ENCODE results near the gene SIAE.

The SIAE gene

GRCh38 chr11:124663861-124664260 lies 9.7 kb downstream of the SIAE start:
- no peak for DNase-seq (ENCODE audit: low read depth in 2 of 2)

GRCh38 chr11:124662106-124662505 lies 11.4 kb downstream of the SIAE start:
- no peak for DNase-seq (ENCODE audit: low read depth in 2 of 2)

- DNase-seq (ENCODE audit: low read depth in 2 of 2), result no peak
Measured at GRCh38 chr11:124661553-124661952, 12.0 kb downstream of the SIAE start.

- no peak for DNase-seq (ENCODE audit: low read depth in 2 of 2)
Measured at GRCh38 chr11:124658986-124659385, 14.6 kb downstream of the SIAE start.

GRCh38 chr11:124658501-124658900 lies 15.0 kb downstream of the SIAE start:
- no peak for DNase-seq (ENCODE audit: low read depth in 2 of 2)

- no peak for DNase-seq (ENCODE audit: low read depth in 2 of 2)
Measured at GRCh38 chr11:124657904-124658303, 15.6 kb downstream of the SIAE start.

- no peak for DNase-seq (ENCODE audit: low read depth in 2 of 2)
Measured at GRCh38 chr11:124656774-124657630, 16.5 kb downstream of the SIAE start.

- DNase-seq (ENCODE audit: low read depth in 2 of 2), result no peak
Measured at GRCh38 chr11:124648610-124649009, 24.9 kb downstream of the SIAE start.

GRCh38 chr11:124646148-124646547 lies 27.4 kb downstream of the SIAE start:
- no peak for DNase-seq (ENCODE audit: low read depth in 2 of 2)

GRCh38 chr11:124644426-124645280 lies 28.9 kb downstream of the SIAE start:
- DNase-seq (ENCODE audit: low read depth in 2 of 2), result no peak

- DNase-seq (ENCODE audit: low read depth in 2 of 2), result no peak
Measured at GRCh38 chr11:124643605-124644425, 29.7 kb downstream of the SIAE start.

- no peak for DNase-seq (ENCODE audit: low read depth in 2 of 2)
Measured at GRCh38 chr11:124643042-124643604, 30.4 kb downstream of the SIAE start.

GRCh38 chr11:124642628-124643027 lies 30.9 kb downstream of the SIAE start:
- DNase-seq (ENCODE audit: low read depth in 2 of 2), result no peak

GRCh38 chr11:124640666-124641065 lies 32.9 kb downstream of the SIAE start:
- DNase-seq (ENCODE audit: low read depth in 2 of 2), result no peak

- no peak for DNase-seq (ENCODE audit: low read depth in 2 of 2)
Measured at GRCh38 chr11:124639186-124639585, 34.4 kb downstream of the SIAE start.

GRCh38 chr11:124638500-124638899 lies 35.0 kb downstream of the SIAE start:
- no peak for DNase-seq (ENCODE audit: low read depth in 2 of 2)

GRCh38 chr11:124635932-124636331 lies 37.6 kb downstream of the SIAE start:
- DNase-seq (ENCODE audit: low read depth in 2 of 2), result no peak

- no peak for DNase-seq (ENCODE audit: low read depth in 2 of 2)
Measured at GRCh38 chr11:124633355-124633754, 40.2 kb downstream of the SIAE start.

- DNase-seq (ENCODE audit: low read depth in 2 of 2), result no peak
Measured at GRCh38 chr11:124629961-124630360, 43.6 kb downstream of the SIAE start.

GRCh38 chr11:124627546-124627945 lies 46.0 kb downstream of the SIAE start:
- no peak for DNase-seq (ENCODE audit: low read depth in 2 of 2)

- no peak for DNase-seq (ENCODE audit: low read depth in 2 of 2)
Measured at GRCh38 chr11:124625504-124626168, 47.9 kb downstream of the SIAE start.

Measured in stimulated activated CD8-positive, alpha-beta memory T cell treated with anti-CD3 and anti-CD28 coated beads, Interleukin-15, amount 100 ng/mL, for 48 hours (primary cell).